IMR-90 (cell line): ENCODE measurements around the gene SIDT1. TPM values are rescaled to one million over a fixed set of nuclear protein-coding genes. Genes with fewer than 3 reads are reported as not detected.

Source experiments
- ATAC-seq: fragments of 200-7000 bp; cut with Tn5 transposase; 2 replicates; pipeline ENCODE4 v1.9.1; 2020; ENCODE audit warnings: low read depth, mild to moderate bottlenecking, moderate library complexity
- BruUV-seq: library from RNA; stranded (reverse); fragments of 400-500 nt; replicated peaks from 2 replicates; lab custom pipeline; 2021; lab: Mats Ljungman, UMichigan
- CTCF ChIA-PET: fragments of 300-600 bp; formaldehyde crosslinking; extraction: SDS; loops from one replicate; lab custom pipeline; 2021; ENCODE audit warnings: antibody characterized with exemption; lab: Yijun Ruan, JAX
- POLR2A ChIA-PET: fragments of 300-600 bp; sonication (Branson Sonifier 250); formaldehyde crosslinking; loops from one replicate; lab custom pipeline; 2022; ENCODE audit warnings: antibody characterized with exemption; ENCODE audit not compliant: unreplicated experiment; lab: Charles Lee
- DNase-seq: peaks from one replicate; pipeline ENCODE4 v3.0.0; 2013
- H2AFZ ChIP-seq: replicated peaks from 2 replicates; pipeline ENCODE3; 2013; ENCODE audit warnings: low read length, mild to moderate bottlenecking; ENCODE audit not compliant: poor library complexity
- H2AK5ac ChIP-seq: 2 replicates; pipeline ENCODE4 v1.6.1; 2013; ENCODE audit warnings: low read depth, low read length, inconsistent platforms
- H2AK9ac ChIP-seq: replicated peaks from 2 replicates; pipeline ENCODE3; 2013; ENCODE audit warnings: mild to moderate bottlenecking, low read depth, low read length, moderate library complexity; ENCODE audit not compliant: poor library complexity
- H2BK120ac ChIP-seq: 2 replicates; pipeline ENCODE4 v1.6.1; 2013; ENCODE audit warnings: low read depth, low read length, inconsistent platforms
- H2BK15ac ChIP-seq: 3 replicates; pipeline ENCODE4 v1.6.1; 2013; ENCODE audit warnings: low read depth, low read length, inconsistent platforms
- H2BK20ac ChIP-seq: 2 replicates; pipeline ENCODE4 v1.6.1; 2013; ENCODE audit warnings: low read depth, mild to moderate bottlenecking, inconsistent platforms, low read length, moderate library complexity
- H2BK5ac ChIP-seq: 2 replicates; pipeline ENCODE4 v1.6.1; 2013; ENCODE audit warnings: mild to moderate bottlenecking, low read depth, low read length, inconsistent platforms; ENCODE audit not compliant: poor library complexity, severe bottlenecking
- H3K14ac ChIP-seq: replicated peaks from 2 replicates; pipeline ENCODE4 v1.6.1; 2013; ENCODE audit warnings: low read depth, low read length, inconsistent platforms
- H3K18ac ChIP-seq: 2 replicates; pipeline ENCODE4 v1.6.1; 2013; ENCODE audit warnings: low read depth, low read length, control low read depth
- H3K23ac ChIP-seq: 2 replicates; pipeline ENCODE4 v1.6.1; 2013; ENCODE audit warnings: low read depth, low read length, inconsistent platforms
- H3K27ac ChIP-seq: 2 replicates; pipeline ENCODE4 v1.5.1; 2013; ENCODE audit warnings: mild to moderate bottlenecking, control low read depth, low read length; ENCODE audit not compliant: insufficient read depth
- H3K27me3 ChIP-seq: 2 replicates; pipeline ENCODE4 v1.6.1; 2013; ENCODE audit warnings: low read length; ENCODE audit not compliant: control insufficient read depth, insufficient read depth
- H3K36me3 ChIP-seq: 2 replicates; pipeline ENCODE4 v1.6.1; 2013; ENCODE audit warnings: low read length, mixed read lengths; ENCODE audit not compliant: control insufficient read depth, insufficient read depth
- H3K4ac ChIP-seq: 2 replicates; pipeline ENCODE4 v1.6.1; 2013; ENCODE audit warnings: low read depth, low read length, inconsistent platforms
- H3K4me1 ChIP-seq: 2 replicates; pipeline ENCODE4 v1.6.1; 2013; ENCODE audit warnings: low read length, mixed read lengths; ENCODE audit not compliant: control insufficient read depth, insufficient read depth
- H3K4me2 ChIP-seq: 2 replicates; pipeline ENCODE4 v1.6.1; 2013; ENCODE audit warnings: low read depth, mild to moderate bottlenecking, control low read depth, low read length, moderate library complexity
- H3K4me3 ChIP-seq: 2 replicates; pipeline ENCODE4 v1.5.1; 2013; ENCODE audit warnings: low read depth, mild to moderate bottlenecking, control low read depth, low read length, moderate library complexity; ENCODE audit not compliant: insufficient read depth
- H3K56ac ChIP-seq: 2 replicates; pipeline ENCODE4 v1.6.1; 2013; ENCODE audit warnings: low read length, inconsistent platforms; ENCODE audit not compliant: insufficient read depth; ENCODE audit errors: extremely low read depth
- H3K79me1 ChIP-seq, 2 experiments: 2 replicates each; pipeline ENCODE4 v1.6.1; 2013; ENCODE audit warnings: low read length in 2 of 2, inconsistent platforms in 1 of 2, low read depth in 1 of 2
- H3K9ac ChIP-seq: 2 replicates; pipeline ENCODE4 v1.6.1; 2013; ENCODE audit warnings: low read depth, low read length, control low read depth
- H3K9me1 ChIP-seq: 2 replicates; pipeline ENCODE4 v1.6.1; 2013; ENCODE audit warnings: low read length, inconsistent platforms; ENCODE audit not compliant: insufficient read depth
- H3K9me3 ChIP-seq: 2 replicates; pipeline ENCODE4 v1.6.1; 2013; ENCODE audit warnings: low read length; ENCODE audit not compliant: control insufficient read depth, insufficient read depth
- H4K20me1 ChIP-seq: 2 replicates; pipeline ENCODE4 v1.6.1; 2013; ENCODE audit warnings: low read length, inconsistent platforms; ENCODE audit not compliant: insufficient read depth
- H4K5ac ChIP-seq: 2 replicates; pipeline ENCODE4 v1.6.1; 2013; ENCODE audit warnings: mild to moderate bottlenecking, low read depth, low read length, control low read depth
- H4K8ac ChIP-seq, 2 experiments: 2 replicates each; pipeline ENCODE4 v1.6.1; 2013; ENCODE audit warnings: low read depth in 2 of 2, low read length in 2 of 2, control low read depth in 1 of 2, inconsistent platforms in 1 of 2
- H4K91ac ChIP-seq: 2 replicates; pipeline ENCODE4 v1.6.1; 2013; ENCODE audit warnings: low read depth, low read length, inconsistent platforms; ENCODE audit not compliant: insufficient read depth
- BHLHE40 ChIP-seq: fragments of 150-350 bp; IDR thresholded peaks from 2 replicates; pipeline ENCODE4 v1.6.1; 2016; ENCODE audit warnings: mild to moderate bottlenecking, low read depth, low read length
- CEBPB ChIP-seq: IDR thresholded peaks from 2 replicates; pipeline ENCODE4 v1.6.1; 2012; ENCODE audit warnings: low read depth, low read length, improper control_type of control experiment
- CHD1 ChIP-seq: IDR thresholded peaks from 2 replicates; pipeline ENCODE4 v1.6.1; 2012; ENCODE audit warnings: low read depth, low read length, improper control_type of control experiment
- FOS ChIP-seq: fragments of 150-350 bp; IDR thresholded peaks from 2 replicates; pipeline ENCODE4 v1.6.1; 2016; ENCODE audit warnings: low read depth, low read length
- MAFK ChIP-seq: IDR thresholded peaks from 2 replicates; pipeline ENCODE4 v1.6.1; 2012; ENCODE audit warnings: low read depth, low read length, improper control_type of control experiment
- MAZ ChIP-seq: IDR thresholded peaks from 2 replicates; pipeline ENCODE4 v1.6.1; 2012; ENCODE audit warnings: low read depth, mild to moderate bottlenecking, low read length, improper control_type of control experiment, moderate library complexity, borderline replicate concordance
- MXI1 ChIP-seq: IDR thresholded peaks from 2 replicates; pipeline ENCODE4 v1.6.1; 2012; ENCODE audit warnings: low read depth, mild to moderate bottlenecking, low read length, moderate library complexity, borderline replicate concordance
- NFE2L2 ChIP-seq: fragments of 150-350 bp; IDR thresholded peaks from 2 replicates; pipeline ENCODE4 v1.6.1; 2016; ENCODE audit warnings: low read depth, mild to moderate bottlenecking, low read length
- POLR2A ChIP-seq: IDR thresholded peaks from 2 replicates; pipeline ENCODE4 v1.6.1; 2012; ENCODE audit warnings: mild to moderate bottlenecking, low read depth, low read length
- RAD21 ChIP-seq: IDR thresholded peaks from 2 replicates; pipeline ENCODE4 v1.6.1; 2012; ENCODE audit warnings: low read length, improper control_type of control experiment
- RCOR1 ChIP-seq: IDR thresholded peaks from 2 replicates; pipeline ENCODE4 v1.6.1; 2012; ENCODE audit warnings: mild to moderate bottlenecking, low read length, improper control_type of control experiment; ENCODE audit not compliant: insufficient replicate concordance
- RFX5 ChIP-seq: IDR thresholded peaks from 2 replicates; pipeline ENCODE4 v1.8.0; 2012; ENCODE audit warnings: low read depth, mild to moderate bottlenecking, low read length, moderate library complexity
- SMC3 ChIP-seq: fragments of 150-350 bp; IDR thresholded peaks from 2 replicates; pipeline ENCODE4 v1.6.1; 2016; ENCODE audit warnings: low read depth, mild to moderate bottlenecking, antibody characterized with exemption, low read length, moderate library complexity
- USF2 ChIP-seq: fragments of 150-350 bp; IDR thresholded peaks from 2 replicates; pipeline ENCODE4 v1.6.1; 2017; ENCODE audit warnings: mild to moderate bottlenecking, antibody characterized with exemption, low read length, low read depth
- WGBS, 2 experiments: methylation state at CpG; one replicate each; pipeline versions ENCODE4 v1.1.5 to v1.1.7; 2013; ENCODE audit warnings: missing lambda C conversion rate in 2 of 2; ENCODE audit not compliant: insufficient read length in 1 of 2; ENCODE audit errors: extremely low coverage in 2 of 2; 5-methylcytosine and 5-hydroxymethylcytosine counted together
- dilution Hi-C: fragments of 300-500 bp; cut with HindIII; formaldehyde crosslinking; loops from one replicate; pipeline ENCODE4 v1.14.3; 2018; ENCODE audit warnings: low sequenced_read_pairs; ENCODE audit not compliant: unreplicated experiment
- in situ Hi-C: fragments of 300-500 bp; cut with MboI; formaldehyde crosslinking; loops from 3 replicates; pipeline ENCODE4 v1.14.3; 2019; ENCODE audit warnings: low sequenced_read_pairs, inconsistent platforms, mixed read lengths
- intact Hi-C: fragments of 100-400 bp; cut with micrococcal nuclease; formaldehyde crosslinking; loops from 2 replicates; pipeline ENCODE4 v1.10.0; 2022
- polyA plus RNA-seq, 3 experiments: library from polyadenylated mRNA; depleted of rRNA; stranded (reverse); fragments of >200 nt; gene quantifications; 2 replicates each; pipeline ENCODE4 v1.2.3, GENCODE V29; 2012; ENCODE audit warnings: low replicate concordance in 1 of 3
- total RNA-seq: library from RNA; depleted of rRNA; stranded (reverse); fragments of >200 nt; gene quantifications from 2 replicates; pipeline ENCODE4 v1.2.3, GENCODE V29; 2012
- TF ChIP-seq, protein P1 (sequence below): conservative IDR thresholded peaks from 2 replicates; pipeline ENCODE4 v1.5.1; 2012; ENCODE audit warnings: mild to moderate bottlenecking, low read depth, low read length, improper control_type of control experiment
- TF ChIP-seq, protein P2 (sequence below): fragments of 150-350 bp; IDR thresholded peaks from 2 replicates; pipeline ENCODE4 v1.6.1; 2016; ENCODE audit warnings: low read depth, mild to moderate bottlenecking, low read length, moderate library complexity, borderline replicate concordance

Gene SIDT1
- total and polyA plus RNA-seq, 2 of the 4 experiments (the other 2 are of a cell fraction), result not detected

GRCh38 chr3:113678773-113679172 lies 146.4 kb downstream of the SIDT1 start:
- Histone ChIP-seq H2AK5ac (no peak overlapping the region), H3K27me3 (no peaks in the 10 kb centered on the region), H4K20me1 (no peaks in the 10 kb centered on the region), H3K79me1 (peaks cover 0 to 16% of the 10 kb centered on the region in 2 experiments; a peak in 2 of 4 replicates), H3K9me1 (no peaks in the 10 kb centered on the region), H3K9ac (no peak overlapping the region), H3K9me3 (no peaks in the 10 kb centered on the region), H3K18ac (no peak overlapping the region), H3K27ac (no peak overlapping the region), H3K4ac (no peak overlapping the region), H2AK9ac (no peak overlapping the region), H3K14ac (no peak overlapping the region), H3K4me1 (no peaks in the 10 kb centered on the region), H2BK120ac (no peak overlapping the region), H2BK15ac (no peak overlapping the region), H4K5ac (no peak overlapping the region), H3K4me3 (no peak overlapping the region), H3K4me2 (no peak overlapping the region), H2BK5ac (no peak overlapping the region), H3K36me3 (0 out of 2 replicates have a peak, but pooled peaks cover 3% of the 10 kb centered on the region), H4K91ac (no peak overlapping the region), H2BK20ac (no peak overlapping the region), H3K23ac (no peak overlapping the region), H4K8ac (no peak overlapping the region), H2AFZ (no peak overlapping the region), H3K56ac (no peak overlapping the region)
- WGBS, 2 experiments, result no CpG with 5 or more reads among the region's 4 CpGs
- intact Hi-C loops (no loop called here), in situ Hi-C loops (no loop called here), dilution Hi-C loops (no loop called here)
- DNase-seq (no peak), ATAC-seq (no peak)
- POLR2A ChIA-PET, result no interaction called here
- BruUV-seq, result no TSS peak
- TF ChIP-seq, protein P1, sequence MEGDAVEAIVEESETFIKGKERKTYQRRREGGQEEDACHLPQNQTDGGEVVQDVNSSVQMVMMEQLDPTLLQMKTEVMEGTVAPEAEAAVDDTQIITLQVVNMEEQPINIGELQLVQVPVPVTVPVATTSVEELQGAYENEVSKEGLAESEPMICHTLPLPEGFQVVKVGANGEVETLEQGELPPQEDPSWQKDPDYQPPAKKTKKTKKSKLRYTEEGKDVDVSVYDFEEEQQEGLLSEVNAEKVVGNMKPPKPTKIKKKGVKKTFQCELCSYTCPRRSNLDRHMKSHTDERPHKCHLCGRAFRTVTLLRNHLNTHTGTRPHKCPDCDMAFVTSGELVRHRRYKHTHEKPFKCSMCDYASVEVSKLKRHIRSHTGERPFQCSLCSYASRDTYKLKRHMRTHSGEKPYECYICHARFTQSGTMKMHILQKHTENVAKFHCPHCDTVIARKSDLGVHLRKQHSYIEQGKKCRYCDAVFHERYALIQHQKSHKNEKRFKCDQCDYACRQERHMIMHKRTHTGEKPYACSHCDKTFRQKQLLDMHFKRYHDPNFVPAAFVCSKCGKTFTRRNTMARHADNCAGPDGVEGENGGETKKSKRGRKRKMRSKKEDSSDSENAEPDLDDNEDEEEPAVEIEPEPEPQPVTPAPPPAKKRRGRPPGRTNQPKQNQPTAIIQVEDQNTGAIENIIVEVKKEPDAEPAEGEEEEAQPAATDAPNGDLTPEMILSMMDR, result no peak
- TF ChIP-seq BHLHE40 (no peak), MXI1 (no peak), CEBPB (no peak), SMC3 (no peak), CHD1 (no peak), RAD21 (no peak), FOS (no peak), RCOR1 (no peak), USF2 (no peak), MAZ (no peak), POLR2A (no peak), RFX5 (no peak), NFE2L2 (no peak), MAFK (no peak)
- TF ChIP-seq, protein P2, sequence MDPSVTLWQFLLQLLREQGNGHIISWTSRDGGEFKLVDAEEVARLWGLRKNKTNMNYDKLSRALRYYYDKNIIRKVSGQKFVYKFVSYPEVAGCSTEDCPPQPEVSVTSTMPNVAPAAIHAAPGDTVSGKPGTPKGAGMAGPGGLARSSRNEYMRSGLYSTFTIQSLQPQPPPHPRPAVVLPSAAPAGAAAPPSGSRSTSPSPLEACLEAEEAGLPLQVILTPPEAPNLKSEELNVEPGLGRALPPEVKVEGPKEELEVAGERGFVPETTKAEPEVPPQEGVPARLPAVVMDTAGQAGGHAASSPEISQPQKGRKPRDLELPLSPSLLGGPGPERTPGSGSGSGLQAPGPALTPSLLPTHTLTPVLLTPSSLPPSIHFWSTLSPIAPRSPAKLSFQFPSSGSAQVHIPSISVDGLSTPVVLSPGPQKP, result no peak
- CTCF ChIA-PET, result no interaction called here
